B cell (primary cell): Measurements from ENCODE around the gene P2RX3. TPM values are rescaled to one million over a fixed set of nuclear protein-coding genes. Genes with fewer than 3 reads are reported as not detected.

ENCODE experiments used
- ATAC-seq: fragments of 200-7000 bp; cut with Tn5 transposase; one replicate; pipeline ENCODE4 v1.10.0; 2021; ENCODE audit warnings: low read depth, mild to moderate bottlenecking, moderate number of reproducible peaks, moderate library complexity
- CTCF ChIA-PET: fragments of 350-600 bp; sonication (Branson Sonifier 250); formaldehyde crosslinking; loops from one replicate; lab custom pipeline; 2021; ENCODE audit warnings: antibody characterized with exemption, inconsistent platforms; lab: Charles Lee
- POLR2A ChIA-PET: fragments of 350-600 bp; sonication (Branson Sonifier 250); formaldehyde crosslinking; loops from one replicate; lab custom pipeline; 2021; ENCODE audit warnings: antibody characterized with exemption; lab: Charles Lee
- DNase-seq: peaks from one replicate; pipeline ENCODE4 v3.0.0; 2013
- H2AFZ ChIP-seq: 2 replicates; pipeline ENCODE4 v1.6.1; 2012; ENCODE audit warnings: mild to moderate bottlenecking, low read depth, low read length; ENCODE audit not compliant: insufficient read depth, poor library complexity, severe bottlenecking
- H3K27ac ChIP-seq, 2 donors: 1 replicate in 1 of 2; 2 replicates in 1 of 2; pipeline ENCODE4 v1.5.1; 2012 to 2013; ENCODE audit warnings: low read length in 2 of 2, mild to moderate bottlenecking in 2 of 2, moderate library complexity in 1 of 2
- H3K27me3 ChIP-seq, 4 experiments: fragments of 200-600 bp in 1 of 4; sonication (generic) in 1 of 4; replicated peaks in 1 of 4; 1 replicate in 2 of 4; 2 replicates in 2 of 4; pipeline versions ENCODE4 v1.6.1 to v1.7.0; 2013 to 2016; ENCODE audit warnings: low read length in 3 of 4, mild to moderate bottlenecking in 2 of 4, mixed read lengths in 1 of 4, moderate library complexity in 1 of 4; ENCODE audit not compliant: insufficient read depth in 4 of 4, control insufficient read depth in 3 of 4; ENCODE audit errors: control extremely low read depth in 1 of 4
- H3K36me3 ChIP-seq, 2 experiments: replicated peaks in 1 of 2; 1 replicate in 1 of 2; 2 replicates in 1 of 2; pipeline versions ENCODE4 v1.6.1 to v1.7.1; 2013; ENCODE audit warnings: low read length in 1 of 2; ENCODE audit not compliant: insufficient read depth in 2 of 2, control insufficient read depth in 1 of 2; ENCODE audit errors: control extremely low read depth in 1 of 2, extremely low read depth in 1 of 2
- H3K4me1 ChIP-seq, 2 donors: fragments of 200-600 bp in 1 of 2; sonication (generic) in 1 of 2; 1 replicate in 1 of 2; 2 replicates in 1 of 2; pipeline versions ENCODE4 v1.5.1 to v1.6.1; 2013 to 2017; ENCODE audit warnings: low read length in 2 of 2; ENCODE audit not compliant: control insufficient read depth in 2 of 2, insufficient read depth in 2 of 2
- H3K4me2 ChIP-seq: replicated peaks from 2 replicates; pipeline ENCODE3; 2012; ENCODE audit warnings: mild to moderate bottlenecking, low read depth, low read length; ENCODE audit not compliant: poor library complexity, severe bottlenecking
- H3K4me3 ChIP-seq, 5 experiments: fragments of 200-600 bp in 1 of 5; sonication (generic) in 1 of 5; 1 replicate in 3 of 5; 2 replicates in 2 of 5; pipeline versions ENCODE4 v1.5.1 to v1.7.0; 2011 to 2016; ENCODE audit warnings: low read length in 4 of 5, mild to moderate bottlenecking in 4 of 5, low read depth in 2 of 5, control low read depth in 1 of 5, moderate library complexity in 1 of 5; ENCODE audit not compliant: insufficient read depth in 1 of 5; ENCODE audit errors: control extremely low read depth in 1 of 5, extremely low read depth in 1 of 5
- H3K79me2 ChIP-seq: fragments of 200-600 bp; sonication (generic); one replicate; pipeline ENCODE4 v1.6.0; 2016; ENCODE audit warnings: low read length; ENCODE audit not compliant: control insufficient read depth, insufficient read depth
- H3K9ac ChIP-seq: fragments of 200-600 bp; sonication (generic); 2 replicates; pipeline ENCODE4 v1.6.1; 2017; ENCODE audit warnings: mild to moderate bottlenecking, low read length, moderate library complexity
- H3K9me3 ChIP-seq, 3 donors: one replicate each; pipeline versions ENCODE4 v1.6.1 to v1.7.1; 2013; ENCODE audit warnings: low read length in 2 of 3; ENCODE audit not compliant: control insufficient read depth in 2 of 3, insufficient read depth in 1 of 3; ENCODE audit errors: control extremely low read depth in 1 of 3
- H4K20me1 ChIP-seq: 2 replicates; pipeline ENCODE4 v1.6.0; 2012; ENCODE audit warnings: mild to moderate bottlenecking, low read length; ENCODE audit not compliant: insufficient read depth, control insufficient read depth, poor library complexity, severe bottlenecking
- H3K27ac Mint-ChIP-seq: one replicate; pipeline ENCODE4 v1.8.0; 2021; ENCODE audit warnings: mixed read lengths
- H3K27me3 Mint-ChIP-seq: one replicate; pipeline ENCODE4 v1.8.0; 2021; ENCODE audit warnings: mixed read lengths
- H3K4me1 Mint-ChIP-seq: one replicate; pipeline ENCODE4 v1.8.0; 2021; ENCODE audit warnings: mixed read lengths
- H3K4me3 Mint-ChIP-seq: one replicate; pipeline ENCODE4 v1.8.0; 2021; ENCODE audit warnings: mixed read lengths
- H3K9me3 Mint-ChIP-seq: one replicate; pipeline ENCODE4 v1.8.0; 2022; ENCODE audit warnings: mixed read lengths; ENCODE audit not compliant: insufficient read depth
- EZH2 ChIP-seq: IDR thresholded peaks from 2 replicates; pipeline ENCODE4 v1.6.1; 2012; ENCODE audit warnings: borderline replicate concordance, low read depth, mild to moderate bottlenecking, moderate library complexity, low read length; ENCODE audit not compliant: insufficient read depth, poor library complexity, severe bottlenecking
- WGBS: methylation state at CpG from one replicate; pipeline ENCODE4 v1.1.5; 2013; ENCODE audit warnings: missing lambda C conversion rate; ENCODE audit not compliant: insufficient coverage; 5-methylcytosine and 5-hydroxymethylcytosine counted together
- intact Hi-C: fragments of 100-400 bp; cut with micrococcal nuclease; formaldehyde crosslinking; loops from one replicate; pipeline ENCODE4 v1.10.0; 2022
- polyA plus RNA-seq: library from polyadenylated mRNA; depleted of rRNA; stranded (reverse); fragments of >200 nt; gene quantifications from 2 replicates; pipeline ENCODE4 v1.2.3, GENCODE V29; 2012
- total RNA-seq, 2 donors: library from RNA; stranded (reverse); fragments of 120-200 nt in 1 of 2; gene quantifications; 1 replicate in 1 of 2; 2 replicates in 1 of 2; pipeline versions ENCODE4 v1.2.3 to v1.2.4, GENCODE V29; 2013 to 2022
- TF ChIP-seq, protein P1 (sequence below): fragments of 200-600 bp; IDR thresholded peaks from one replicate; pipeline ENCODE4 v1.8.0; 2022; ENCODE audit warnings: antibody characterized with exemption, mild to moderate bottlenecking

P2RX3 gene
- total and polyA plus RNA-seq, 2 donors (not counting 1 experiment from before 2014, with no cell fraction given), result not detected

DNA sequence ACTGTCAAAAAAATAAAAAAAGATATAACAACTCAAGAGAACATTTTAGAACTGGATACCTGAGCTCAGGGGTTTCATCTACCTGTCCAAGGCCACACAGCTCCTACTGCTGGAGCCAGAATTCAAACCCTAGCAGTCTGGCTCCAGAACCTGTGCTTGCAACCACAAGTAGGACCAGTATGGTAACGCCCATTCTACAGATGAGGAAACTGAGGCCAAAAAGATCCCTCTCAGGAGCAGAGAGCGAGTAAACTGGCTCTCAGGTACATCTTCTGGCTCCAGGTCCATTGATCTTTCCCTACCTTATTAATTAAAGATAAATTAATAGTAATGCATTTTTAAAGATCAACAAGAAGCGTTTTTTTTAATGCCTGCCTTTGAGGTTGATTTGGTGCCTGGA, 19.2 kb downstream of the P2RX3 start:
- H3K4me1 Mint-ChIP-seq, result no peaks in the 10 kb centered on the region
- Histone ChIP-seq H3K4me2 (no peak overlapping the region), H3K36me3 (no peaks in the 10 kb centered on the region), H3K4me1 (no peaks in the 10 kb centered on the region), H3K9ac (no peak overlapping the region), H3K79me2 (no peaks in the 10 kb centered on the region), H2AFZ (no peak overlapping the region), H3K9me3 (no peaks in the 10 kb centered on the region), H3K4me3 (no peak overlapping the region), H3K27ac (no peak overlapping the region), H3K27me3 (peaks cover 0 to 5% (median 1%) of the 10 kb centered on the region in 4 experiments), H4K20me1 (no peaks in the 10 kb centered on the region)
- TF ChIP-seq EZH2, result no peak
- TF ChIP-seq, protein P1, sequence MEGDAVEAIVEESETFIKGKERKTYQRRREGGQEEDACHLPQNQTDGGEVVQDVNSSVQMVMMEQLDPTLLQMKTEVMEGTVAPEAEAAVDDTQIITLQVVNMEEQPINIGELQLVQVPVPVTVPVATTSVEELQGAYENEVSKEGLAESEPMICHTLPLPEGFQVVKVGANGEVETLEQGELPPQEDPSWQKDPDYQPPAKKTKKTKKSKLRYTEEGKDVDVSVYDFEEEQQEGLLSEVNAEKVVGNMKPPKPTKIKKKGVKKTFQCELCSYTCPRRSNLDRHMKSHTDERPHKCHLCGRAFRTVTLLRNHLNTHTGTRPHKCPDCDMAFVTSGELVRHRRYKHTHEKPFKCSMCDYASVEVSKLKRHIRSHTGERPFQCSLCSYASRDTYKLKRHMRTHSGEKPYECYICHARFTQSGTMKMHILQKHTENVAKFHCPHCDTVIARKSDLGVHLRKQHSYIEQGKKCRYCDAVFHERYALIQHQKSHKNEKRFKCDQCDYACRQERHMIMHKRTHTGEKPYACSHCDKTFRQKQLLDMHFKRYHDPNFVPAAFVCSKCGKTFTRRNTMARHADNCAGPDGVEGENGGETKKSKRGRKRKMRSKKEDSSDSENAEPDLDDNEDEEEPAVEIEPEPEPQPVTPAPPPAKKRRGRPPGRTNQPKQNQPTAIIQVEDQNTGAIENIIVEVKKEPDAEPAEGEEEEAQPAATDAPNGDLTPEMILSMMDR, result no peak
- intact Hi-C loops, result no loop called here
- H3K4me3 Mint-ChIP-seq, result no peak overlapping the region
- no peaks in the 10 kb centered on the region for H3K9me3 Mint-ChIP-seq
- WGBS, result 86% methylated on average over 2 of the region's 3 CpGs
- ATAC-seq, result no peak
- ChIA-PET CTCF (interaction anchor here (1.1 to 3.5 kb wide), 3 partner anchors 9 to 27 kb away, joined by 3 to 15 read pairs (median 4); no protein-coding TSS in a partner anchor), POLR2A (no interaction called here)
- DNase-seq, result no peak
- H3K27ac Mint-ChIP-seq, result no peak overlapping the region
- H3K27me3 Mint-ChIP-seq, result peaks cover 37% of the 10 kb centered on the region

DNA sequence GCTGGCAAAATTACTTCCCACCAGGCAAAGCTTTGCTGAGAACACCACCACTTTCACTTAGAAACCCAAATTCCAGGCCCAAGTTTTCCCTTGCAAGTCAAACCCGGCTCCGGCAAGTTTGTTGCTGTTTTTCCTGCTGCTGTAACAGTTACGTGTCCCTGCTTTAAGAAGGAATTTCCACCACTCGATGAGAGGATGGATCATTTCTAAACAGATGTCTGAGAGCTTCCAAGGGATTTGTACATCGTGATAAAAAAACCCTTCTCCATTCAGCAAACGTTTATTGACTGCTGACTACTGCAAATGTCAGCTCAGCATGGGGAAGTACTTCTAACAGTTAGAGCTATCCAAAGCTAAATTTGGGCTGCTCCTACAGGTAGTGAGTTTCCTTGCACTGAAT, 19.7 kb downstream of the P2RX3 start:
- TF ChIP-seq, protein P1, result no peak
- TF ChIP-seq EZH2, result no peak
- Histone ChIP-seq H3K27ac (no peak overlapping the region), H3K9me3 (no peaks in the 10 kb centered on the region), H2AFZ (no peak overlapping the region), H3K4me2 (no peak overlapping the region), H3K4me3 (no peak overlapping the region), H3K36me3 (no peaks in the 10 kb centered on the region), H3K9ac (no peak overlapping the region), H3K27me3 (peaks cover 0 to 5% (median 1%) of the 10 kb centered on the region in 4 experiments), H3K79me2 (no peaks in the 10 kb centered on the region), H3K4me1 (no peaks in the 10 kb centered on the region), H4K20me1 (no peaks in the 10 kb centered on the region)
- CTCF ChIA-PET, result interaction anchor here (1.1 to 3.5 kb wide), 3 partner anchors 9 to 26 kb away, joined by 3 to 15 read pairs (median 4); no protein-coding TSS in a partner anchor
- Mint-ChIP-seq H3K4me3 (no peak overlapping the region), H3K4me1 (no peaks in the 10 kb centered on the region), H3K27me3 (peaks cover 38% of the 10 kb centered on the region), H3K27ac (no peak overlapping the region), H3K9me3 (no peaks in the 10 kb centered on the region)
- intact Hi-C loops, result no loop called here
- 48% methylated on average over 2 of the region's 6 CpGs for WGBS
- POLR2A ChIA-PET, result no interaction called here
- DNase-seq (no peak), ATAC-seq (no peak)
